Astrocyte (in vitro differentiated cells and primary cell): ENCODE measurements around the gene NES. TPM values are rescaled to one million over a fixed set of nuclear protein-coding genes. Genes with fewer than 3 reads are reported as not detected.

Experiments
- DNase-seq: peaks from one replicate; pipeline ENCODE4 v3.0.0-alpha.2; 2010; ENCODE audit warnings: low read depth
- FAIRE-seq: peaks from 2 replicates; lab custom pipeline; 2011; peaks lifted over from hg19 to GRCh38; lab: Jason Lieb, UNC
- H2AFZ ChIP-seq: 2 replicates; pipeline ENCODE4 v1.6.0; 2012; ENCODE audit warnings: low read depth, low read length, inconsistent platforms
- H3K27ac ChIP-seq: 2 replicates; pipeline ENCODE4 v1.5.1; 2011; ENCODE audit warnings: low read depth, low read length, inconsistent platforms
- H3K27me3 ChIP-seq: 2 replicates; pipeline ENCODE4 v1.6.0; 2011; ENCODE audit warnings: low read length, inconsistent platforms; ENCODE audit not compliant: insufficient read depth
- H3K36me3 ChIP-seq: 2 replicates; pipeline ENCODE4 v1.5.1; 2011; ENCODE audit warnings: low read length, inconsistent platforms; ENCODE audit not compliant: insufficient read depth
- H3K4me1 ChIP-seq: 2 replicates; pipeline ENCODE4 v1.5.1; 2011; ENCODE audit warnings: low read length, inconsistent platforms; ENCODE audit not compliant: insufficient read depth
- H3K4me2 ChIP-seq: 2 replicates; pipeline ENCODE4 v1.6.0; 2012; ENCODE audit warnings: low read length, inconsistent platforms
- H3K4me3 ChIP-seq: 2 replicates; pipeline ENCODE4 v1.5.1; 2011; ENCODE audit warnings: low read depth, mild to moderate bottlenecking, low read length, inconsistent platforms; ENCODE audit not compliant: insufficient read depth
- H3K79me2 ChIP-seq: 2 replicates; pipeline ENCODE4 v1.6.0; 2012; ENCODE audit warnings: mild to moderate bottlenecking, low read length, inconsistent platforms; ENCODE audit not compliant: insufficient read depth
- H3K9ac ChIP-seq: 2 replicates; pipeline ENCODE4 v1.6.0; 2012; ENCODE audit warnings: mild to moderate bottlenecking, low read length, inconsistent platforms
- H3K9me3 ChIP-seq: 2 replicates; pipeline ENCODE4 v1.5.1; 2012; ENCODE audit warnings: low read depth, mild to moderate bottlenecking, low read length, inconsistent platforms; ENCODE audit not compliant: insufficient read depth
- H4K20me1 ChIP-seq: 2 replicates; pipeline ENCODE4 v1.6.0; 2012; ENCODE audit warnings: low read length, inconsistent platforms; ENCODE audit not compliant: insufficient read depth
- H3K27ac Mint-ChIP-seq: one replicate; pipeline ENCODE4 v1.8.0; 2021; ENCODE audit warnings: mild to moderate bottlenecking, mixed read lengths; ENCODE audit not compliant: unreplicated experiment
- H3K27me3 Mint-ChIP-seq: one replicate; pipeline ENCODE4 v1.8.0; 2021; ENCODE audit warnings: low read depth, mixed read lengths; ENCODE audit not compliant: unreplicated experiment
- H3K36me3 Mint-ChIP-seq: one replicate; pipeline ENCODE4 v1.8.0; 2021; ENCODE audit warnings: low read depth, mixed read lengths; ENCODE audit not compliant: unreplicated experiment
- H3K4me1 Mint-ChIP-seq: one replicate; pipeline ENCODE4 v1.8.0; 2021; ENCODE audit warnings: low read depth, mixed read lengths; ENCODE audit not compliant: unreplicated experiment
- H3K4me3 Mint-ChIP-seq: one replicate; pipeline ENCODE4 v1.8.0; 2021; ENCODE audit warnings: mild to moderate bottlenecking, moderate library complexity, mixed read lengths; ENCODE audit not compliant: unreplicated experiment
- H3K9me3 Mint-ChIP-seq: one replicate; pipeline ENCODE4 v1.8.0; 2021; ENCODE audit warnings: mild to moderate bottlenecking, mixed read lengths; ENCODE audit not compliant: unreplicated experiment
- EZH2 ChIP-seq: IDR thresholded peaks from 2 replicates; pipeline ENCODE4 v1.6.1; 2012; ENCODE audit warnings: mild to moderate bottlenecking, low read length, inconsistent platforms; ENCODE audit not compliant: insufficient read depth
- total RNA-seq: library from RNA; stranded (reverse); gene quantifications from 2 replicates; pipeline ENCODE4 v1.2.1, GENCODE V29; 2021
- TF ChIP-seq, protein P1 (sequence below): IDR thresholded peaks from 2 replicates; pipeline ENCODE4 v1.5.1; 2011; ENCODE audit warnings: low read depth, mild to moderate bottlenecking, inconsistent platforms, low read length, moderate library complexity; ENCODE audit not compliant: insufficient read depth

Gene NES
- total RNA-seq, 1 donor from 2014 or later, result 310 TPM

DNA sequence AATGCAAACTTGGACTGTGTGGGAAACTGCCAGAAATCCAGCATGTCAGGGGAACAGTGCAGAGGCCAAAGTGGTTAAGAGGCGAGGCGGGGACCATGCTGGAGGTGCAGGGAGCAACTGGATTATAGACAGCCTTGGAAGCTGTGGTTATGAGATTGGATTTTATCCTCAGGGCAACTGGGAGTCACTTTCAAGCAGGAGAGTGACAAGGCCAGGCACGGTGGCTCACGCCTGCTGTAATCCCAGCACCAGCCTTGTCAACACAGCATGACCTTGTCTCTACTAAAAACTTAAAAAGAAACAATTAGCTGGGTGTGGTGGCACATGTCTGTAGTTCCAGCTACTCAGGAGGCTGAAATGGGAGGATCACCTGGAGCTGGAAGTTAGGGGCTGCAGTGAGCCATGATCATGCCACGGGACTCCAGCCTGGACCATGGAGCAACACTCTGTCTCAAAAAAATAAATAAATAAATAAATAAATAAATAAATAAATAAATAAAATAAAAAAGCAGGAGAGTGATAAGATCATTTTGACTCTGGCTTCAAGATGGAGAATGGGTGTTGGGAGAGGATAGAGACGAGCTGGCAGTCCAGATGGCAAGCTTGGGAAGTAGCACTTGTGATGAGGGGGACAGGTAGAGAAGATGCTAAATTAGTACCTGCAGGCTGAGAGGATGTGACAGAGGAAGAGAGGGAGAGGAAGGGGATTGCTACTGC is 54.5 kb downstream of the NES start:
- Histone ChIP-seq H3K4me1 (peaks cover 6% of the 10 kb centered on the region), H3K9ac (no peak overlapping the region), H3K27me3 (peaks cover 61% of the 10 kb centered on the region), H3K4me3 (no peak overlapping the region), H4K20me1 (no peaks in the 10 kb centered on the region), H3K4me2 (no peak overlapping the region), H3K36me3 (no peaks in the 10 kb centered on the region), H2AFZ (no peak overlapping the region), H3K9me3 (no peaks in the 10 kb centered on the region), H3K27ac (no peak overlapping the region), H3K79me2 (no peaks in the 10 kb centered on the region)
- FAIRE-seq (no peak), DNase-seq (no peak)
- no peak for TF ChIP-seq EZH2
- TF ChIP-seq, protein P1, sequence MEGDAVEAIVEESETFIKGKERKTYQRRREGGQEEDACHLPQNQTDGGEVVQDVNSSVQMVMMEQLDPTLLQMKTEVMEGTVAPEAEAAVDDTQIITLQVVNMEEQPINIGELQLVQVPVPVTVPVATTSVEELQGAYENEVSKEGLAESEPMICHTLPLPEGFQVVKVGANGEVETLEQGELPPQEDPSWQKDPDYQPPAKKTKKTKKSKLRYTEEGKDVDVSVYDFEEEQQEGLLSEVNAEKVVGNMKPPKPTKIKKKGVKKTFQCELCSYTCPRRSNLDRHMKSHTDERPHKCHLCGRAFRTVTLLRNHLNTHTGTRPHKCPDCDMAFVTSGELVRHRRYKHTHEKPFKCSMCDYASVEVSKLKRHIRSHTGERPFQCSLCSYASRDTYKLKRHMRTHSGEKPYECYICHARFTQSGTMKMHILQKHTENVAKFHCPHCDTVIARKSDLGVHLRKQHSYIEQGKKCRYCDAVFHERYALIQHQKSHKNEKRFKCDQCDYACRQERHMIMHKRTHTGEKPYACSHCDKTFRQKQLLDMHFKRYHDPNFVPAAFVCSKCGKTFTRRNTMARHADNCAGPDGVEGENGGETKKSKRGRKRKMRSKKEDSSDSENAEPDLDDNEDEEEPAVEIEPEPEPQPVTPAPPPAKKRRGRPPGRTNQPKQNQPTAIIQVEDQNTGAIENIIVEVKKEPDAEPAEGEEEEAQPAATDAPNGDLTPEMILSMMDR, result no peak
- H3K27me3 Mint-ChIP-seq, result peaks cover 60% of the 10 kb centered on the region
- H3K9me3 Mint-ChIP-seq, result no peaks in the 10 kb centered on the region
- H3K4me3 Mint-ChIP-seq, result peak overlapping the region; percentile 67
- peaks cover 5% of the 10 kb centered on the region for H3K4me1 Mint-ChIP-seq
- no peak overlapping the region for H3K27ac Mint-ChIP-seq
- H3K36me3 Mint-ChIP-seq, result no peaks in the 10 kb centered on the region

DNA sequence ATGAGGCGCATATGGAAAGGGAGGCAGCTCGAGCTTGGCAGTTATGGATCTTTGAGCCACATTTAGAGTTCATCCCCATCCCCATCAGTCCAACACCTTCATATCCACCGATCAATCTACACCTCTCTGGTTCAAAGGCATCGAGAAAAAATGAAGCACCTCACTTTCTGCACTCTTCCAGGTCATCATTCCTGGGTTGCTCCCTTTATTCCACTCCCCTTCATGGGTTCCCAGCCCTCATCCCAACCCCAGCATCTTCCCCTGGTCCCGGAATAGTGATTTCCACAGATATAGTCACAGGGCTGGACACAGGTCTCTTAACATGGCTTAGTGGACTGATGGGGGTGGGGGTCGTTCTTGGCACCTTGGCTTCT is 57.6 kb downstream of the NES start:
- Histone ChIP-seq H3K9me3 (no peaks in the 10 kb centered on the region), H3K27me3 (peaks cover 49% of the 10 kb centered on the region), H3K79me2 (no peaks in the 10 kb centered on the region), H3K4me1 (no peaks in the 10 kb centered on the region), H4K20me1 (no peaks in the 10 kb centered on the region), H2AFZ (no peak overlapping the region), H3K27ac (no peak overlapping the region), H3K9ac (no peak overlapping the region), H3K4me3 (no peak overlapping the region), H3K36me3 (no peaks in the 10 kb centered on the region), H3K4me2 (no peak overlapping the region)
- FAIRE-seq, result no peak
- H3K27me3 Mint-ChIP-seq, result peaks cover 44% of the 10 kb centered on the region
- peak; percentile 22 for TF ChIP-seq EZH2
- TF ChIP-seq, protein P1, result no peak
- H3K4me3 Mint-ChIP-seq, result no peak overlapping the region
- no peak for DNase-seq
- H3K4me1 Mint-ChIP-seq, result peaks cover 11% of the 10 kb centered on the region
- no peaks in the 10 kb centered on the region for H3K36me3 Mint-ChIP-seq
- H3K9me3 Mint-ChIP-seq, result no peaks in the 10 kb centered on the region
- H3K27ac Mint-ChIP-seq, result no peak overlapping the region

DNA sequence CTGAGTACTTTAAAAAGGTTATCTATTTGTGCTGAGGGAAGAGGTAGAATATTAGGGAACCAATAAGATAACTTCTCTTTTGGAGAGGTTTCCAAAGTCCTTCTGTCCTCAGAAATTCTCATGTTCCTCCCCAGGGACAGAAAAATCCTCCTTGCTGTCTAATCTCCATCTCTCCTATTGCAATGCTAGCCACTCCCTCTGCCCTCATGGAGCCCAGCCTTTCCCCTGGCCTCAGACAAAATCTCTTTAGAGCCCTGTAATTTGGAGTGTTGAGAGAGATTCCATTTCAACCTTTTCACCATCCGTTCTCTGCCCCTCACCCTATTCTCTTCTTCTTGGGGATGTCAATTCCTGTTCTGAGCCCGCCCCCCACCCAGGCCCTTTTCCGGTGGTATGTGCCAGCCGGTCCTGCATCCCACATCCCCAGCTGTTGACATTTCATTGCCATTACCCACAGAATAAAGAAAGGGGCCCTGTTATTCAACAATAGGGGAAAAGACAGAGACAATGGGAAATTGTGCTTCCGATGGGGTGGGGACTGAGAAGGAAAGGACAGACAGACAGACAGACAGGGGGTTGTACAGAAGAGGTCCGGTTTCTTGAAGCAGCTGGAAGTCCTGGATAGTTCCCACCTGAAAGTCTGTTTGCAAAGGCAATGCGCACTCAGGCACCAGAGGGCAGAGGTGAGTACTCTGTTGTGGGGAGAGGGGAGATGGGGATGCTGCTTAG is 58.2 kb downstream of the NES start, which contains the start of gene HAPLN2:
HAPLN2 (plus strand) TSS at position 563 of the 729 bp plus-strand sequence. CDS start 4,076 bp downstream, outside the sequence.
- H3K4me1 Mint-ChIP-seq, result peaks cover 11% of the 10 kb centered on the region
- H4K20me1 ChIP-seq, result no peaks in the 10 kb centered on the region
- no peaks in the 10 kb centered on the region for H3K79me2 ChIP-seq
- H3K36me3 ChIP-seq, result no peaks in the 10 kb centered on the region
- peak; percentile 8 for TF ChIP-seq EZH2
- TF ChIP-seq, protein P1, result peak; percentile 23
- no peaks in the 10 kb centered on the region for H3K36me3 Mint-ChIP-seq
- no peak within 1 kb of the TSS for H2AFZ ChIP-seq
- peaks cover 41% of the 10 kb centered on the region for H3K27me3 Mint-ChIP-seq
- H3K27ac Mint-ChIP-seq, result no peak within 1 kb of the TSS
- no peak within 1 kb of the TSS for H3K4me3 Mint-ChIP-seq
- no peak within 1 kb of the TSS for H3K27ac ChIP-seq
- H3K4me2 ChIP-seq, result no peak within 1 kb of the TSS
- no peaks in the 10 kb centered on the region for H3K9me3 ChIP-seq
- H3K27me3 ChIP-seq, result peaks cover 47% of the 10 kb centered on the region
- DNase-seq, result no peak
- no peaks in the 10 kb centered on the region for H3K9me3 Mint-ChIP-seq
- H3K4me3 ChIP-seq, result no peak within 1 kb of the TSS
- no peak for FAIRE-seq
- H3K4me1 ChIP-seq, result no peaks in the 10 kb centered on the region
- H3K9ac ChIP-seq, result no peak within 1 kb of the TSS
